Activated naive CD4-positive, alpha-beta T cell treated with Interleukin-2 at 50 U/mL for 16 hours (primary cell): ENCODE data around the gene MAD1L1.

Experiments used
- DNase-seq: peaks from one replicate; pipeline ENCODE4 v3.0.0-alpha.2; 2020

Gene MAD1L1

GRCh38 chr7:2019461-2019710 lies 213.4 kb downstream of the MAD1L1 start:
- no peak for DNase-seq

GRCh38 chr7:2018569-2019460 lies 213.9 kb downstream of the MAD1L1 start:
- DNase-seq = no peak

GRCh38 chr7:2017914-2018568 lies 214.7 kb downstream of the MAD1L1 start:
- no peak for DNase-seq

GRCh38 chr7:2017481-2017891 lies 215.3 kb downstream of the MAD1L1 start:
- DNase-seq = no peak

- DNase-seq = no peak
Observed at GRCh38 chr7:2016761-2017480, 215.8 kb downstream of the MAD1L1 start.

- no peak for DNase-seq
Observed at GRCh38 chr7:2016021-2016631, 216.6 kb downstream of the MAD1L1 start.

- DNase-seq = no peak
Observed at GRCh38 chr7:2015251-2015871, 217.4 kb downstream of the MAD1L1 start.

GRCh38 chr7:2014391-2015241 lies 218.1 kb downstream of the MAD1L1 start:
- DNase-seq = no peak

- no peak for DNase-seq
Observed at GRCh38 chr7:2013381-2014311, 219.1 kb downstream of the MAD1L1 start.

- DNase-seq = no peak
Observed at GRCh38 chr7:2012981-2013380, 219.8 kb downstream of the MAD1L1 start.

GRCh38 chr7:2012044-2012900 lies 220.5 kb downstream of the MAD1L1 start:
- DNase-seq = no peak

- no peak for DNase-seq
Observed at GRCh38 chr7:2011266-2012043, 221.3 kb downstream of the MAD1L1 start.

GRCh38 chr7:2010551-2011265 lies 222.0 kb downstream of the MAD1L1 start:
- DNase-seq = no peak

GRCh38 chr7:2010101-2010500 lies 222.6 kb downstream of the MAD1L1 start:
- no peak for DNase-seq

GRCh38 chr7:2009541-2010001 lies 223.2 kb downstream of the MAD1L1 start:
- no peak for DNase-seq

- no peak for DNase-seq
Observed at GRCh38 chr7:2008936-2009540, 223.7 kb downstream of the MAD1L1 start.

- DNase-seq = no peak
Observed at GRCh38 chr7:2008101-2008935, 224.4 kb downstream of the MAD1L1 start.
